Measurements from ENCODE around the gene TEX22.
"Not testable (repeated sequence)": the region's sequence is repeated elsewhere in the genome, so short reads cannot be mapped to it uniquely, and the experiment has no call there.

The TEX22 gene

GRCh38 chr14:105398044-105398725 lies at the start of gene TEX22:
Gene TEX22 (plus strand): TSS chr14:105398538. CDS start chr14:105399341, 803 bp downstream.
- peak; percentile 71 for DNase-seq (ENCODE audit: low read depth)

DNA sequence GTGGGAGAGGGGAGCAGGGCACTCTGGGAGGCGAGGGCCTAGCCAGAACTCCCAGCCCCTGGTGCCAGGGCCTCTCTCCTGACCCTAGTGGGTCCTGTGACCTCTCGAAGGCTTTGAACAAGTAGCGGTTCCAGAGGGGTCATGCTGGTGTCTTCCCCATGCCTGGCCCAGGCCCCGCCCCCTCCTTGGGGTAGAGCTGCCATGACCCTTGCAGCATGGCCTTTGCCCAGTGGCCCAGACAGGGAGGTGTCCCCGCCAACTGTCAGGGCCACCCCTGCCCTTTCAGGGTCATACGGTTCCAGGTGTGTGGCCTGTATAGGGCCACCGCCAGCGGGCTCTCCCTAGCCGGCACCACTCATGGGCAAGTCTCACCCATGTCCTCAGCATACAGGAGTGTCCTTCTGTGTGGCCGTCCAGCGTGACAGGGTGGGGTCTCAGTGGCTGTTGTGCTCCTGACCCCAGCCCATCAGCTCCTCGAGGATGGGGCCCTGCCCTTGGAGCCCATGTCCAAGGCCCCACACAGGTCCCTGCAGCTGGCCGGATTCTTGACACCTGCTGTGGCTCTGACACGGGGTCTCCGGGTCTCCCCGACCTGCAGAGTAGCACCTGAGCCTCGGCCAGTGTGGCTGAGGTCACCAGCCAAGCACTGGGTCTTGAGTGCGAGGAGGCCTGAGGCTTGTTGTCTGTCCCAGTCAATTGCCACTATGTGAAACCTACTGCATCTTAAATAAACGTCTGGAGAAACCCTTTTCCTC lies 49.2 kb upstream of the TEX22 start:
- DNase-seq (ENCODE audit: low read depth): no peak

DNA sequence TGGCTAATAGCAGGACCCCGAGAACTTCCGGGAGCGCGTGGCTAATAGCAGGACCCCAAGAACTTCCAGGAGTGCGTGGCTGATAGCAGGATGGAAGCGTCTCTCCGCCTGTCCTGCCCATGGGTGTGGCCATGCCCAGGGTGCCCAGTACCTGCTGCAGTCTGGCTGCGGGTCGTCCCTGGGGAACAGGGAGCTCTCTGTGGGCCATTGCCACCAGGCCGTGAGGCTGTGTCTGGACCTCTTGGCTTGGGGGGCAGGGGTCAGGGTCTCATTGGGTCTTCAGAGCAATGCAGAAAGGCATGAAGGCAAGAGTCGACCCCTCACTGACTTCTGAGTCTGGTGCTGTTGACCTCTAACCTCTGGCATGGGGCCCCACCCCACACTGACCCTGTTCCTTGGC lies 48.3 kb upstream of the TEX22 start:
- DNase-seq (ENCODE audit: low read depth): no peak

- no peak for DNase-seq (ENCODE audit: low read depth)
Observed at GRCh38 chr14:105350450-105351244, 47.7 kb upstream of the TEX22 start.

- DNase-seq (ENCODE audit: low read depth): no peak
Observed at GRCh38 chr14:105351410-105351809, 46.9 kb upstream of the TEX22 start.

- DNase-seq (ENCODE audit: low read depth): peak; percentile 87
Observed at GRCh38 chr14:105351920-105352851, 46.2 kb upstream of the TEX22 start.

- DNase-seq (ENCODE audit: low read depth): no peak
Observed at GRCh38 chr14:105353136-105353535, 45.2 kb upstream of the TEX22 start.

- no peak for DNase-seq (ENCODE audit: low read depth)
Observed at GRCh38 chr14:105354541-105354940, 43.8 kb upstream of the TEX22 start.

- DNase-seq (ENCODE audit: low read depth): no peak
Observed at GRCh38 chr14:105355049-105355575, 43.2 kb upstream of the TEX22 start.

GRCh38 chr14:105355850-105356604 lies 42.3 kb upstream of the TEX22 start:
- DNase-seq (ENCODE audit: low read depth): no peak

DNA sequence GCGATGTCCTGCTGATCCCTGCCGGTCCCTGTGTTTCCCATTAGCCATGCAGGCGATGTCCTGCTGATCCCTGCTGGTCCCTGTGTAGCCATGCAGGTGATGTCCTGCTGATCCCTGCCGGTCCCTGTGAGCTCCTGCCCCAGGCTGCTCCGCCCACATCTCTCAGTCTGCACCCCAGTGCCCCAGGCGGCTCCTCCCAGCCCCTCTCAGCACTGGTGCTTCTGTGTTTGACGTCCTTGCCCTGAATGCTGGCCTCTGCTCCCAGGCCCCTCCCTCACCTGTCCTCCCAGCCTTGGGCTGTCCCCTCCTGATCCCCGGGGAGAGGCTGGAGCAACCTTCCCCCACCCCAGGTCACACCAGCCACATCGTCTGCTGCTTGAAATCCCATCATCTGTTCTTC lies 41.4 kb upstream of the TEX22 start:
- DNase-seq (ENCODE audit: low read depth): no peak

DNA sequence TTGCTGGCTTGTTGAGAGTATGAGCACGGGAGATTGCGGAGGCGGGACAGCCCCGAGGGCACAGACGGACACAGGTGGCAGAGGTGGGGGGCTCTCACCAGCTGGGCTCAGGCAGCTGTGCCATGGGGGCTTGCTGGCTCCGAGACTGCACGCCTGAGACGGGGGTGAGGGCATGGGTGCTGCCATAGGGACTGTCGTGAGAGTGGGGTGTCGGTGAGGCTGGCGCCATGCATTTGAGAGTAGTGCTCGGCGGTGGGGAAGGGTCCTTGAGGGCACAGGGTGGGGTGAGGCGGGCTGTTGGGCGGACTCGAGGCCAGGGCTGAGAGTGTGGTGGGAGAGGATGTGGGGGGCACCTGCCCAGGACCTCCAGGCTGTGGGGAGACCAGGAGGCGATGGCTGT lies 40.7 kb upstream of the TEX22 start:
- DNase-seq (ENCODE audit: low read depth): no peak

DNA sequence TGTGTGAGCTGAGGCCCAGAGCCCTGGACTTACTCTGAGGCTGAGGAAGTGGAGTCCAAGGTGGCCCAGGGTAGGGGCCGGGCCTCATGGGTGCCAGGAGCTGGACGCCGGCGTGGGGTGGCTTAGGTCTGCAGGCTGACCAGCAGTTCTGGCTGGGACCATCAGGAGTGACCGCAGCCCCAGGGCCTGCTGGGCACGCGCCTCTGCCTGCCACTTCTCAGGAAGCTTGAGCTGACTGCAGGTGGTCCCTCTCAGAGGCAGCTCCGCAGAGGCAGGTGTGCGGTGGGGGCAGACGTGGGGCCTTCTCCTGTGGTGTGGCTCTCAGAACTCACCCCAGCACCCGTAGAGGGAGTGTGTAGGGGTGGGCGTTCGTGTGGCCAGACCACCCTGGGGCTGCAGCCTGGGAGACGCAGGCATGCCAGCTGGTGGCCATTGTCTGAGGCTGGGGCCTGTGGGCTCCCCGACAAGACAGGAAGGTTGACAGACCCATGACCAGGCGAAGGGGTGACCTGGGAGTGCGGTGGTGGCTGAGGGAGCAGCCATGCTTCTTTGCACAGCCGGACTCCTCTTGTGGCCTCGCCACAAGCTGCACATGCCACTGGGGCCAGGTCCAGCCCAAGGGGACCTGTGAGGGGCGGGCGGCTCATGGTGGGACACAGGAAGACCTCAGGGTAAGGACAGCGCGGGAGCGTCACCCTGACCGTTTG lies 40.0 kb upstream of the TEX22 start:
- DNase-seq (ENCODE audit: low read depth): no peak

- DNase-seq (ENCODE audit: low read depth): no peak
Observed at GRCh38 chr14:105358943-105359342, 39.4 kb upstream of the TEX22 start.

DNA sequence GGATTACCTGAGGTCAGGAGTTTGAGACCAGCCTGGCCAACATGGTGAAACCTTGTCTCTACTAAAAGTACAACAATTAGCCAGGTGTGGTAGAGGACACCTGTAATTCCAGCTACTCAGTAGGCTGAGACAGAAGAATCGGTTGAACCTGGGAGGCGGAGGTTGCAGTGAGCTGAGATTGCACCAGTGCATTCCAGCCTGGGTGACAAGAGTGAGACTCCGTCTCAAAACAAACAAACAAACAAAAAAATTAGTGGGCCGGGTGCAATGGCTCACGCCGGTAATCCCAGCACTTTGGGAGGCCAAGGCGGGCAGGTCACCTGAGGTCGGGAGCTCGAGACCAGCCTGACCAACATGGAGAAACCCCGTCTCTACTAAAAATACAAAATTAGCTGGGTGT lies 36.9 kb upstream of the TEX22 start:
- DNase-seq (ENCODE audit: low read depth): not testable (repeated sequence)

DNA sequence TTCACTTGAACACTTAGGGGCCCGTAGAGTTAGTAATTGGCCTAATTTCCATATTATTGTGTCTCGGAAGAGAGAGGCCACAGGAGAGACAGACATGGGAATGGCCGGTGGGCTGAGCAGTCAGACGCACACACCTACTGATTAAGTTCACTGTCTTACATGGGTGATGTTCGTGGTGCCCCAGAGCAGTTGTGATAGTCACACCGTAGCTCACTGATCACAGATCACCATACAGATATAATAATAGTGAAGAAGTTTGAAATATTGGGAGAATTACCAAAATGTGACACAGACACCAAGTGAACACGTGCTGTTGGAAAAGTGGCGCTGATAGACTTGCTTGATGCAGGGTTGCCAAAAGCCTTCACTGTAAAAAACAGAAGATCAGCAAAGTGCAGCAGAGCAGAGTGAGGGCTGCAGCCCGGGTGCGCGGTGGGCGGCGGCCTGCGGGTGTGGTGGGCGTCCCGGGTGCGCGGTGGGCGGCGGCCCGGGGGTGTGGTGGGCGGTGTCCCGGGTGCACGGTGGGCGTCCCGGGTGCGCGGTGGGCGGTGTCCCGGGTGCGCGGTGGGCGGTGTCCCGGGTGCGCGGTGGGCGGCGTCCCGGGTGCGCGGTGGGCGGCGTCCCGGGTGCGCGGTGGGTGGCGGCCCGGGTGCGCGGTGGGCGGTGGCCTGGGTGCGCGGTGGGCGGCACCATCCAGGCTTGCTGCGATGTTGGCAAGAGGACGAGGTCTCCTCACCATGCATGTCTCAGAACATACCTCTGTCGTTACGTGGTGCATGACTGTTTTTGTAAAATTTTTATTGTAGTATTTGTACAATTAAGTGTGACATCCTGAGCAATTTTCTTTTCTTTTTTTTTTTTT lies 34.3 kb upstream of the TEX22 start:
- DNase-seq (ENCODE audit: low read depth): peak; percentile 71

- no peak for DNase-seq (ENCODE audit: low read depth)
Observed at GRCh38 chr14:105365101-105365500, 33.2 kb upstream of the TEX22 start.

DNA sequence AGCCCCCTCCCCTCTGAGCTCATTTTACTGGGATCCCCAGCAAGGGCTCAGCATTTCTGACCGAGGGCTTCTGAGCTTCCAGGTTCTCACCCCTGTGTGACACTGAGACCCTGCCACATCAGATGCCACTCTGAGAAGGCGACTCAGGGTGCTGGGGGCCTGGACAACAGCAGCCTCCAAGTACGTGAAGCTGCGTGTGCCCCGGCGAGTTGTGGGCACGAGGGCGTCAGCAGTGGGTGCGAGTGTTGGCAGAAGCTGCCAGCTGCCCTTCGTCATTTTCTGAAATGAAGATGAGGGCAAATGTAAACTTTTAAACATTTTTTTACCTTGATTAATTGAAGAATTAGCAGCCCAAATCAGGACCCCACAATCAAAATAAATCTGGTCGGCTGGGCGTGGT lies 32.7 kb upstream of the TEX22 start:
- no peak for DNase-seq (ENCODE audit: low read depth)

Measured in iris pigment epithelial cell (primary cell).